ENCODE measurements around the gene MROH7. TPM values are rescaled to one million over a fixed set of nuclear protein-coding genes. Genes with fewer than 3 reads are reported as not detected.

MROH7 gene
- total RNA-seq, 4 donors from 2014 or later: 0.57 to 2.2 (median 1.7) TPM

DNA sequence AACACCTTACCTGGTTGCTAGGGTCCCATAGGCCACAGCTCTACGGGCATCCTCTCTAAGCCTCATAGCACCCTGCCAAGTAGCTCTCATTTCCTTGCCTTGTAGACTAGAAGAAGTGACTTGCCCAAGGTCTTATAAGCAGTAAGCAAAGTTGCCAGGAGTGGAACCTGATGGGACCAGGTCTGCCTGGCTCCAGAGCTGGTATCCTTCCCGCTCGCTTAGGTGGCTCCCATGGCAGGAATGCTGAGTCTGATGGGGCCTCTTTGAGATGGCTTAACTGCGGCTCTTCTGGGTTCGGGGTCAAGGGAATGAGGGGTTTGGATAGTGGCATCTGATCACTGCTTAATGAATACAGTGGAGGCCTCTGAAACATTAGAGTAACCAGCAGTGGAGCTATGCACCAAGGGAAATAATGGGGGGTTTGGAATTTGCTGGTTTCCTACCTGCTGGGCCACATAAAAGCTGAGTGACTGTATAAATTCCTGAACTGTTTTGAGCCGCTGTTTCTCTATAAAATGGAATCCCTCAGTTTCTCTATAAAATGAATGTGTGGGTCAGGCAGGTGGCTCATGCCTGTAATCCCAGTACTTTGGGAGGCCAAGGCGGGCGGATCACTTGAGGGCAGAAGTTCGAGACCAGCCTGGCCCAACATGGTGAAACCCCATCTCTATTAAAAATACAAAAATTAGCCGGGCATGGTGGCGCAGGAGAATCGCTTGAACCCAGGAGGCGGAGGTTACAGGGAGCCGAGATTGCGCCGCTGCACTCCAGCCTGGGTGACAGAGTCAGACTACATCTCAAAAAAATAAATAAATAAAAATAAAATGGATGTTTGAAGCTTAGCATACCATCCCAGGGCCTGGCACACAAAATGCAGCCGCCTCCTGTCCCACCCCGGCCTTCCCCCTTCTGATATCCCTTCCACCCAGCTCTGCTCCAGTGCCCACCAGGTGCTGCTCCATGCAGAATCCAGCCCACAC lies 30.7 kb upstream of the MROH7 start:
- TF ChIP-seq CTCF (IDR thresholded peaks at IDR 0.05; ENCODE audit: low read depth): no peak

DNA sequence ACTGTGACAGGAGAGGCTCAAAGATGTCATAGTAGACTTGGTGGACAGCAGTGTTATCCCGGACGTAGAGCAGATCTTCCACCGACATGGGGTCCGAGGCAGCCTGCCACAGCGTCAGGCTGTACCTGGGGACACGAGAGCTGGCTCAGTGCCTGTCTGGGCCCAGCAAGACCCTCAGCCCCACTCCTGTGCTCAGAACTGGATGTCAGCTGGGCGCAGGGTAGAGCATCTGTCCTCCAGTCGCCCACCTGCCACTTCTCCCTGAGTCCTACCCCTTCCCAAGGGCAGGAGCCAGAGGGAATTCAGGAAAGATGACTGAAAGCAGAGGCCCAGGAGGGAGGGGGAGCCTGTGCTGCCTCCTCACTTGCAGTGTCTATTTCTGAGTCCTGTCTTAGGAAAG lies 30.0 kb upstream of the MROH7 start:
- no peak for TF ChIP-seq CTCF (IDR thresholded peaks at IDR 0.05; ENCODE audit: low read depth)

DNA sequence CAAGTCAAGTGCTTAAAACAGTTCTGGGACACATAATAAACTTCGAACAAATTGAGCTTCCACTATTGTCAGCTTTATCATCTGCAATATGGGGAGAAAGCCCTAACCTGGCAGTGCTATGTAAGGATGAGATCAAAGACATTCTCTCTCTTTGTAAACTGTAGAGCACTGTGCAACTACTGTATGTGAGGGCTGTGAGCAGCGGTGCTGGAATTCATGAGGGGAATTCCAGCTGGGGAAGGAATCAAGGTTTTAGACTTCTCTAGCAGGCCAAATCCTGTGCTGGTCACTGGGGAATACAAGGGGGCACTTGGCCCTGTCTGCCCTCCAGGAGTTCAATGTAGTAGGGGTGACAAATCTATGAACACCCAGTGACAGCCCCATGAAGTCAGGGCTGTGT lies 27.6 kb upstream of the MROH7 start:
- TF ChIP-seq CTCF (IDR thresholded peaks at IDR 0.05; ENCODE audit: low read depth): no peak

DNA sequence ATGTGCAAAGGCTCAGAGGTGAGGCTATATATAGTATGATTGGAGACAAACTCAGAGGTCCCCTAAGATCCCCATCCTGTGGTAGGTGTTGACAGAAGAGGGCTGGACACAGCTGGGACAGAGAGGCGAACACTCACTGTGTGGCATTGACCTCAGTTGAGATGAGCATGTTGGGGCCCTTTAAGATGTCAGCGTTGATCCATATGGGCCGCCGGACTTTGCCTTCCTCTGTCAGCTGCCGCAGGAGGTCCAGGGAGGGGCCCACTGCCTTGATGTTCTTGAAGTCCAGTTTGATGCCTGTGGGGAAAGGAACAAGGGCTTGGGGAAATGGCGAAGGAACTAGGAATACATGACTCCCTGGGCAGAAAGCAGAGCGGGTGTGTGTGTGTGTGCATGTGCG lies 27.0 kb upstream of the MROH7 start:
- TF ChIP-seq CTCF (IDR thresholded peaks at IDR 0.05; ENCODE audit: low read depth): no peak

DNA sequence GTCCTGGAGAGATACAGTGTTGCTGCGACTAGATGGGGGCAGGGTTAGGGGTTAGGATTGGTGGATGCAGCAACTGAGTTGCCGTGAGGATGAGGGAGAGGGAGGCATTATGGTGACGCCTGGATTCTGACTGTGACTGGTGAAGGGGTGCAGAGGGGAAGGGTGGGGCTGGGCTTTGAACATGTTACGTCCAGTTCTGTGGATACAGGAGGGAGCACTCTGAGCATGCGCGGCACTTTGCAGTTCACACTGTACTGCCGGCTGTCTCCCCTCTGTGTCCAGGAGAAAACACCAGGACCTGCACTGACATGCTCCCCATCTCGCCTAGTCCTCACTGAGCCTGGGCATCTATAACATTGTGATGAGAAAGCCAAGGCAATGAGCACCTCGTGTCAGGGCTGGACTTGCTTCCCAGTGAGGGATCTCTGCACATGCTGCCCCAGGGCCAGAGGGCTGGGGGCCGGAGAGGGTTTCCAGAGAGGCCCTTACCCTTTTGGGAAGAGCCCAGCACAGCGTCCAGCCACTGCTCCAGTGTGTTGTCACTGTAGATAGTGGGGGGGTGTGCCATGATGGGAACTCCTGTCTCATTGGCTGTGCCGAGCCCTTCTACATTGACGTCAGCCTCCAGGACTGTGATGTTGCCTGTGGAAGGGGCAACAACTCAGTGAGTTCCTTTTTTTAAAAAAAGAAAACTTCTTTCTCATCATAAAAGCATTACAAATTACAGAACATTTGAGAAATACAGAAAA lies 25.9 kb upstream of the MROH7 start:
- no peak for TF ChIP-seq CTCF (IDR thresholded peaks at IDR 0.05; ENCODE audit: low read depth)

- TF ChIP-seq CTCF (IDR thresholded peaks at IDR 0.05; ENCODE audit: low read depth): no peak
Observed at GRCh38 chr1:54619749-54620148, 21.8 kb upstream of the MROH7 start.
